HG03571 (cell line): ENCODE results near the gene OR13C5.
A peak's percentile ranks its signal among the peaks of the same experiment; 100 is the strongest.
"Not testable (repeated sequence)": the region's sequence is repeated elsewhere in the genome, so short reads cannot be mapped to it uniquely, and the experiment has no call there.

Experiments
- ATAC-seq: cut with Tn5 transposase; IDR thresholded peaks from one replicate; pipeline ENCODE4 v1.9.1; 2021; ENCODE audit not compliant: unreplicated experiment

The OR13C5 gene

GRCh38 chr9:104599313-104599712 lies at the start of gene OR13C5:
Gene OR13C5 (minus strand): TSS chr9:104599413. CDS start chr9:104599413, 0 bp downstream.
- not testable (repeated sequence) for ATAC-seq

- no peak for ATAC-seq
These were observed 36.2 kb upstream of the OR13C5 start for GRCh38 chr9:104635456-104635855.

- ATAC-seq: no peak
These were observed 34.8 kb upstream of the OR13C5 start for GRCh38 chr9:104633976-104634520.

GRCh38 chr9:104625964-104626363 lies 26.8 kb upstream of the OR13C5 start:
- ATAC-seq: not testable (repeated sequence)

GRCh38 chr9:104618104-104618503 lies 18.9 kb upstream of the OR13C5 start, which contains the start of gene OR13C9:
Gene OR13C9 (minus strand): TSS chr9:104618204. CDS start chr9:104618204, 0 bp downstream.
- no peak for ATAC-seq

GRCh38 chr9:104617418-104617817 lies 18.2 kb upstream of the OR13C5 start:
- ATAC-seq: no peak

GRCh38 chr9:104611213-104611612 lies 12.0 kb upstream of the OR13C5 start:
- no peak for ATAC-seq

GRCh38 chr9:104608336-104608735 lies 9.1 kb upstream of the OR13C5 start:
- ATAC-seq: no peak

- no peak for ATAC-seq
These were observed 6.9 kb upstream of the OR13C5 start for GRCh38 chr9:104606152-104606551.

- ATAC-seq: not testable (repeated sequence)
These were observed 6.3 kb upstream of the OR13C5 start, which contains the start of gene OR13C2 for GRCh38 chr9:104605527-104605926. Gene OR13C2 (minus strand): TSS chr9:104605627. CDS start chr9:104605627, 0 bp downstream.

GRCh38 chr9:104604801-104605200 lies 5.6 kb upstream of the OR13C5 start:
- peak; percentile 68 for ATAC-seq

- not testable (repeated sequence) for ATAC-seq
These were observed 464 bp downstream of the OR13C5 start for GRCh38 chr9:104598749-104599148.

- ATAC-seq: no peak
These were observed 9.6 kb downstream of the OR13C5 start for GRCh38 chr9:104589626-104590025.

- ATAC-seq: no peak
These were observed 12.6 kb downstream of the OR13C5 start for GRCh38 chr9:104586496-104587180.

GRCh38 chr9:104580562-104580961 lies 18.7 kb downstream of the OR13C5 start:
- no peak for ATAC-seq

GRCh38 chr9:104577263-104577662 lies 21.9 kb downstream of the OR13C5 start:
- ATAC-seq: no peak

- ATAC-seq: no peak
These were observed 23.8 kb downstream of the OR13C5 start for GRCh38 chr9:104575456-104575855.

- no peak for ATAC-seq
These were observed 26.6 kb downstream of the OR13C5 start for GRCh38 chr9:104572612-104573011.

- no peak for ATAC-seq
These were observed 30.3 kb downstream of the OR13C5 start, which contains the start of gene OR13C8 for GRCh38 chr9:104568868-104569267. Gene OR13C8 (plus strand): TSS chr9:104569168. CDS start chr9:104569168, 0 bp downstream.

- no peak for ATAC-seq
These were observed 34.9 kb downstream of the OR13C5 start for GRCh38 chr9:104564358-104564757.

- ATAC-seq: no peak
These were observed 42.2 kb downstream of the OR13C5 start for GRCh38 chr9:104556830-104557634.

GRCh38 chr9:104555521-104555920 lies 43.7 kb downstream of the OR13C5 start:
- no peak for ATAC-seq
